Mucosa of gallbladder (tissue), 1 donor: ENCODE measurements around the gene LRRC8C. TPM values are rescaled to one million over a fixed set of nuclear protein-coding genes. Genes with fewer than 3 reads are reported as not detected.
"Not testable (repeated sequence)": the region's sequence is repeated elsewhere in the genome, so short reads cannot be mapped to it uniquely, and the experiment has no call there.

Experiments used
- DNase-seq: peaks from one replicate; pipeline ENCODE4 v3.0.0-alpha.2; 2020; ENCODE audit warnings: low spot score
- total RNA-seq: library from RNA; stranded (reverse); gene quantifications from one replicate; pipeline ENCODE4 v1.2.1, GENCODE V29; 2021
- donor health status: DM: no; HTN: no; CAD: no.

Gene LRRC8C
- total RNA-seq, 1 donor from 2014 or later = 6.0 TPM

GRCh38 chr1:89703469-89703868 lies 70.5 kb downstream of the LRRC8C start:
- DNase-seq = no peak

GRCh38 chr1:89704014-89704413 lies 71.1 kb downstream of the LRRC8C start:
- DNase-seq = no peak

DNA sequence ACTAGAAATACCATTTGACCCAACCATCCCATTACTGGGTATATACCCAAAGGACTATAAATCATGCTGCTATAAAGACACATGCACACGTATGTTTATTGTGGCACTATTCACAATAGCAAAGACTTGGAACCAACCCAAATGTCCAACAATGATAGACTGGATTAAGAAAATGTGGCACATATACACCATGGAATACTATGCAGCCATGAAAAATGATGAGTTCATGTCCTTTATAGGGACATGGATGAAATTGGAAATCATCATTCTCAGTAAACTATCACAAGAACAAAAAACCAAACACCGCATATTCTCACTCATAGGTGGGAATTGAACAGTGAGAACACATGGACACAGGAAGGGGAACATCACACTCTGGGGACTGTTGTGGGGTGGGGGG lies 72.0 kb downstream of the LRRC8C start:
- DNase-seq = not testable (repeated sequence)

DNA sequence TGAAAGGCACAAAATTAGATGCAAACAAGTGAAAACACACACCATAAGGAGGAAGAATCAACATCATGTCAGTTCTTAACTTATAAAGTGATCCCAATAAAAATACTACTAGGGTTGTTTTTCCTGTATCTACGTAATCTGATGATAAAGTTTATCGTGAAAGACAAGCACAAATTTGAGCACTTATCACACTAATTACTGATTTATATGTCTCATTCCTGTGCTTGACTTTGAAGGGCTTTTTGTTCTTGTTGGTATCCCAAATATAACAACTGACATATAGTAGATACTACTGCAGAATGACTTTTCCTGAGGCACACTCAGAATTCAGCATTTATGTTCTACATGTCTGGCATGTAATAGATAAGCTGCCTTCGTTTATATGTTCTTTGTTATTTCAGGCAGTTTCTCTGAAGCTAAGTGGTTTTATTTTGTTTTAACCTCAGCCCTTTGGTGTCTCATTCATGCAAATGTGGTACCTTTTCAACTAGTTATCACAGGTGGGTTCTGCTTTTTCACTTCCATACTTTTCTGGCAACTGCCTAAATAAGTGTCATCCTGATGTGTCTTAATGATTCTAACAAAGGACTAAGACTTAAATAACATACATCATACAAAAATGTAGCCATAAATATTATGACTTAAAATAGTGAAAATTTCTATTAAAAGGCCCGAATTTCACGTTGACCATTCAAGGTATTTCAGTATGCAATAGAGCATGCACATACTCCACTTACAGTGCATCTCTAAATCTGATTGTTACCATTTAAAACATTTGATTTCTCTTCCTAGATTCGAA lies 73.2 kb downstream of the LRRC8C start:
- no peak for DNase-seq

DNA sequence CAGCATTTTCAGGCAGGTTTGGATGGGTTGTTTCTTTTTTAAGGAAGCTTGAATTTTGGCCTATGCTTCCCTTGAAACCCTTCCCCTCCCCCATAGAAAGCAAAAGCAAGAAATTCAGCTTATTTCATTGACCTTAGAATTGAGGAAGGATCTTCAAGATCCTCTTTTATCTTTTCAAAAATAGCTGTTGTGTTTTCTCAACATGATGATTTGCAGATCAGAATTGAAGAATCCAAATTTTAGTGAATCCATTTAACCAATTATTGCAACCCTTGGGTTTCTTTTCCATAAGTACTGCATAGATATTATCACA lies 73.7 kb downstream of the LRRC8C start:
- DNase-seq = no peak

DNA sequence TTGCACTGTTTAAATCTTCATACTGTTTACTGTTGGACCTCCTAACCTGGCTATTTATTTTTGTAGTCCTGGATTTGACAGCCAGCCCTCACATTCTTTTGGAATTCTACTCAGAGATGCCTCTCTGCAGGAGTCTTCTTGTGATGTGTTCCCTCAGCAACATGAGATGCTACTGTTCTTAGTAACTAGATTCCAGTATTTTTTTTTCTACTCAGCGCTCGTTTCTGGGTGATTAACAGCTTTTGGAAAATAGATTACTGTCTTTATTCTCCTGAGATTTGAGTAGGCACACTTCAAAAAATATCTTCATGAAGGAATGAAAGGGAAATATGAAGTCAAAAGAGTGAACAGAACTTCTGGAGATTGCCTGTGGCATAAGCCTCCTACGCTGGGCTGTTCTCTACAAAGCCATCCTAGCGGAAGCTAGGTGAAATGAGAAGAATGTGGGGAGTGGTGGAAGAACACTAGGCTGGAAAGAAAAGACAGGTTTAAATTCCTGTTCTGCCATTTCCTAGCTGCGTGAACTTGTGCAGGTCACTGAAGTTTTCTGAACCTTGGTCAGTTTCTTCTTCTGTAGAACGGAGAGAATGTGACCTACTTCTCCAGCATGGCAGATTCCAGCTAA lies 75.9 kb downstream of the LRRC8C start:
- no peak for DNase-seq

GRCh38 chr1:89710498-89711139 lies 77.7 kb downstream of the LRRC8C start:
- DNase-seq = no peak

DNA sequence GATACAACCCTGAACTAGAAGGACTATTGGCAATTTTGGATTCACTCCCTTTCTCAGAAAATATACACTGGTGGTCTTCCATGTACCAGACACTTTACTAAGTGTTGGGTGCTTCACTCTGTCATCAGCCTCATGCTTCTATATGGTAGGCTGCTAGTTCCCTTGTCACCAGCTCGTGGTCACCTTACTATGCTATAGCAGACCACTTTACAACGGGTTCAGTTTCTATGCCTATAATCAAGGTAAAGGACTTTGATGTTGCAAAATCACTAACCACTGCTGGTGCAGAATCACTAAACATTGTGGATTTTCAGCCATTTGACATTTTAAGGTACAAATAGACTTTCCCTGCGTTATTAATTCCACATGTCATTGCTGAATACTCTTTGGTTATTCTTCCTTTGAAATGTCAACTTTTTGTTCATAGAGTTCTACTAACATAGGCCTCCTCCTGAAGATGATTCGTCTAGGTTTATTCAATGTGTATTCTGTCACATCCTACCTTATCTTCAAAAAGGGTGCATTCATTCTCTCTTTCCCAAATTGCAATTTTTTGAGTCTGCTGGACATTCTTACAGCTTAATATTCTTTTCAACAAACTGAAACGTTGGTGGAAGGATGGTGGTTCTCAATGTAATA lies 78.3 kb downstream of the LRRC8C start:
- no peak for DNase-seq

DNA sequence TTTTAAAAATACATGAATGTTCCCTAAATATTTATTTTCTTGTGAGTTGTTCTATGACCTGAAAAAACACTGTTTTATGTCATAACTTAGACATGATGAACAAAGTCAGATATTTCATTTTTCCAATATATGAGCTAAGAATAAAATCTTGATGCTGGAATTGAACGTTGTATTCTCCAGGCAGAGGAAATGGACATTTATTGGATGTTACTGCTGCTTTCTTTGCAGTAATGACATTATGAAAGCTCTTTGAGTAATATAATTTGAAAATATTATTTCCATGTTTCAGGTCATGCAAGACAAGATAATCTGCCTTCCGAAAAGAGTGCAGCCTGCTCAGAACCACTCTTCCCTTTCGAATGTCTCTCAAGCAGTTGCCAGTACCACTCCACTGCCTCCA lies 79.5 kb downstream of the LRRC8C start:
- no peak for DNase-seq

- no peak for DNase-seq
These were observed 82.8 kb downstream of the LRRC8C start for GRCh38 chr1:89715677-89716076.

- DNase-seq = no peak
These were observed 86.8 kb downstream of the LRRC8C start for GRCh38 chr1:89719502-89720306.

GRCh38 chr1:89720839-89721238 lies 87.9 kb downstream of the LRRC8C start:
- DNase-seq = no peak

- DNase-seq = no peak
These were observed 88.4 kb downstream of the LRRC8C start for GRCh38 chr1:89721351-89721750.

- no peak for DNase-seq
These were observed 90.2 kb downstream of the LRRC8C start for GRCh38 chr1:89723144-89723543.

- DNase-seq = no peak
These were observed 90.9 kb downstream of the LRRC8C start for GRCh38 chr1:89723863-89724262.

GRCh38 chr1:89724369-89725010 lies 91.6 kb downstream of the LRRC8C start:
- DNase-seq = no peak

DNA sequence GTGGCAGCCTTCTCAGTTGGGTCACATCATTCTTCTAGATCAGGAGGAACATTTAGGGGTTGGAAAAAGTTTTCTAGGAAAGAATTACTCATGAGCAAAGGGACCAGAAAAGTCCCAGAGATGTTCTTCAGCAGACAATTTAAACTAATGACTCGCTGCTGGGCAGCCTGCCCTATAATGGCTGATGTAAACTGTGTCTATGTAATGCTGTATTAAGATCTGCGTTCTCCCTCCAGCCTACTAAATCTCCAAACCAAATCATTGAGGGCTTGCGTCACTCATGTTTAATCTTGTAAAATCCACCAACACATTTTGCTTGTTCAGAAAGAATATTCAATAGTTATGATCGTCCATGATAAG lies 92.1 kb downstream of the LRRC8C start:
- no peak for DNase-seq

DNA sequence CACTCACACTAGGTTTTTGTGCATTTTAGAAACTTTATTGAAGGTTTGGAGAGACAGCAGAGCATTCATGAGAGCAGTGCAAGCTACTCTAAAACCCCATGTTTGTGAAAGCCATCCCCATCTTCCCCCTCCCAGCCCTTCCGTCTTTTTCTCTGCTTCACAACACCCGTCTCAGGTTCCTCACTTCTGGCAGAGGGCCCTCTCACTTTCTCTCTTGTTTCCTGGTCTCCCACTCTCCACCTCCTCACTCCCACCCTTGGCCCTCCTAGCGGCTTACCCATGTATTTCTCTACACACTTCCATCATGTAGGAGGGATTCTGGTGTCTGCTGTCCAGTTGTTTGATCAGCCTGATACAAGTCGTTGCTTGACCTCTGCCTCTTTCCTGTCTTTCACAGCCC lies 92.7 kb downstream of the LRRC8C start:
- no peak for DNase-seq

- DNase-seq = no peak
These were observed 94.8 kb downstream of the LRRC8C start for GRCh38 chr1:89727517-89728312.

GRCh38 chr1:89728381-89728780 lies 95.5 kb downstream of the LRRC8C start:
- no peak for DNase-seq

GRCh38 chr1:89732206-89732605 lies 99.3 kb downstream of the LRRC8C start:
- no peak for DNase-seq
